ENCODE data around the gene JAG2. TPM values are rescaled to one million over a fixed set of nuclear protein-coding genes. Genes with fewer than 3 reads are reported as not detected.

The JAG2 gene
- total RNA-seq, 3 donors from 2014 or later: 4.2 to 15.4 (median 13.1) TPM

DNA sequence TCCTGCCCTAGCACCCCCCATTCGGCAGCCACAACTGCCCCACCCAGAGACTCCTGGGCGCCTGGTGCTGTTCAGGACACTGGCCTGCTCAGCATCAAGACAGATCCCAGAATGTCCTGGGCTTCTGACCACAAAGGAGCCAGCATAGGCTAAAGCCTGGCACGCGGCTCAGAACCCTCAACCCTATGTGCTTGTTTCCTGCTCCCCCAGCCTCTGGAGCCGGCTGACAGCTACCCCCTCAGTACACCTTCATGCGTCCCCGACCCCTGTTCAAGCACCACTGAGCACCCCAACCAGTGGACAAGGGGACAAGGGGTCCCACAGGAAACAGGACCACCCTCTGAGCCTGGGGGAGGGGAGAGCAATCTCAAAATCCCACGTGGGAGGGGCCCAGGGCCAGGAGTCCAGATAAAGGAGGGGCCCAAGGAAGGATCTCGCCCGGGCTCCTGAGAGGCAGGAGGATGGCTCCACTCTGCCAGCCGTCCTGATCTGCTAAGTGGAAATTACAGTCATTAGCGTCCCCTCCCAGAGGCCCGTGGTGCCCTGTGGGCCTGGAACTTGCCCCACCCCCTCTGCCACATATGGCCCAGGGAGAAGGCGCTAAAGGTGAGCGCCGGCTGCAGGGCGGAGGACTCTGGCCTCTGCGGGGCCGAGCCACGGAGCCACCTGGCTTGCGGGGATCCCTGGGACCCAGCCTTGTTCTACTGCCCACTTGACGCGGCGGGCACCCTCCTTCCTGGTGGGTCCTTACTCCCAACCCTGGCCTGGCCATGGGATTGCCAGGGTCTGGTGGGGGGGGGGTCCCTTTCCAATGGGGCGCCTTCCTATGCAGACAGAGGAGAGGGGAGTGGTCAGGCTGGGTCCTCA lies 76.2 kb downstream of the JAG2 start:
- no peak for TF ChIP-seq POLR2A (IDR thresholded peaks at IDR 0.05)
- TF ChIP-seq, protein P1, sequence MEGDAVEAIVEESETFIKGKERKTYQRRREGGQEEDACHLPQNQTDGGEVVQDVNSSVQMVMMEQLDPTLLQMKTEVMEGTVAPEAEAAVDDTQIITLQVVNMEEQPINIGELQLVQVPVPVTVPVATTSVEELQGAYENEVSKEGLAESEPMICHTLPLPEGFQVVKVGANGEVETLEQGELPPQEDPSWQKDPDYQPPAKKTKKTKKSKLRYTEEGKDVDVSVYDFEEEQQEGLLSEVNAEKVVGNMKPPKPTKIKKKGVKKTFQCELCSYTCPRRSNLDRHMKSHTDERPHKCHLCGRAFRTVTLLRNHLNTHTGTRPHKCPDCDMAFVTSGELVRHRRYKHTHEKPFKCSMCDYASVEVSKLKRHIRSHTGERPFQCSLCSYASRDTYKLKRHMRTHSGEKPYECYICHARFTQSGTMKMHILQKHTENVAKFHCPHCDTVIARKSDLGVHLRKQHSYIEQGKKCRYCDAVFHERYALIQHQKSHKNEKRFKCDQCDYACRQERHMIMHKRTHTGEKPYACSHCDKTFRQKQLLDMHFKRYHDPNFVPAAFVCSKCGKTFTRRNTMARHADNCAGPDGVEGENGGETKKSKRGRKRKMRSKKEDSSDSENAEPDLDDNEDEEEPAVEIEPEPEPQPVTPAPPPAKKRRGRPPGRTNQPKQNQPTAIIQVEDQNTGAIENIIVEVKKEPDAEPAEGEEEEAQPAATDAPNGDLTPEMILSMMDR (IDR thresholded peaks at IDR 0.05): no peak
- no peak for TF ChIP-seq POLR2AphosphoS5 (IDR thresholded peaks at IDR 0.05)
- H3K9me3 ChIP-seq: no peaks in the 10 kb centered on the region
- DNase-seq (ENCODE audit: low spot score in 2 of 2): peak; percentile 43 to 51
- H3K4me1 ChIP-seq: peaks cover 32 to 39% of the 10 kb centered on the region in 2 donors
- peak overlapping the region; percentile 54 to 91 (median 70) for H3K4me3 ChIP-seq
- H3K27me3 ChIP-seq: no peaks in the 10 kb centered on the region
- H3K27ac ChIP-seq: peak overlapping the region; percentile 87 to 97
- intact Hi-C loops (cut with DNase I; ENCODE audit: low total_unique reads): loop anchor here (5.0 kb wide), 1 partner anchor 75 kb away; the partner anchor contains the start of gene JAG2
- H3K36me3 ChIP-seq: no peaks in the 10 kb centered on the region

GRCh38 chr14:105091517-105092170 lies 76.9 kb downstream of the JAG2 start:
- TF ChIP-seq POLR2AphosphoS5 (IDR thresholded peaks at IDR 0.05): peak; percentile 72 to 89 (median 72)
- no peak for TF ChIP-seq POLR2A (IDR thresholded peaks at IDR 0.05)
- Histone ChIP-seq H3K36me3 (no peaks in the 10 kb centered on the region), H3K9me3 (no peaks in the 10 kb centered on the region), H3K27ac (peak overlapping the region; percentile 87 to 97), H3K4me3 (peak overlapping the region in 2 of 3 donors; percentile 70 to 91), H3K4me1 (peaks cover 34 to 39% of the 10 kb centered on the region in 2 donors), H3K27me3 (no peaks in the 10 kb centered on the region)
- intact Hi-C loops (cut with DNase I; ENCODE audit: low total_unique reads): loop anchor here (5.0 kb wide), 1 partner anchor 76 kb away; the partner anchor contains the start of gene JAG2
- DNase-seq (ENCODE audit: low spot score in 2 of 2): peak; percentile 86 to 94

DNA sequence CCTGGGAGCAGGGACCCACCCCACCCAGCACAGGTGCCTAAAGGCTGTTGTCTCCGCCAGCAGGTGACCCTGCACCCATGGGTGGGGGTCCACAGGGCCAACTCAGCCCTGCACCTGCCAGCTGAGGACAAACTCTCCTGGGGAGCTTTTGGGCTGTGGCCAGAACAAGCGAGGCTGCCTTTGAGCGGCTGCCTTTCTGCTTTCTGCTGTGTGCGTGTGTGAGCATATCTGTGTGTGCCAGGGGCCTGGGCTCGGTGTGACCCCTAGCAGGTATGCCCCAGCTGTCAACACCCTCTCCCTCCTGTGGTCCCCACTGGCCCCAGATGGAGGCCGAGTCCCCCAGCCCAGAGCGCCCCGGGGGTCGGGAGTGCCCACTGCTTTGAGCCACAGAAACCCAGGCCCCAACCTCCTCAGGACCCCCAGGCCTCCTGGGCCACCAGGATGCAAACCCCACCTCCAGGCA lies 77.5 kb downstream of the JAG2 start:
- DNase-seq (ENCODE audit: low spot score in 2 of 2): peak; percentile 47 to 54
- peaks cover 34 to 39% of the 10 kb centered on the region in 2 donors for H3K4me1 ChIP-seq
- peak overlapping the region; percentile 87 to 97 for H3K27ac ChIP-seq

More for the DNA sequence above, 77.5 kb downstream of the JAG2 start:
- Histone ChIP-seq H3K36me3 (no peaks in the 10 kb centered on the region), H3K27me3 (no peaks in the 10 kb centered on the region), H3K9me3 (no peaks in the 10 kb centered on the region), H3K4me3 (peak overlapping the region in 1 of 3 donors; percentile 91)
- intact Hi-C loops (cut with DNase I; ENCODE audit: low total_unique reads): loop anchor here (5.0 kb wide), 1 partner anchor 76 kb away; the partner anchor contains the start of gene JAG2
- TF ChIP-seq POLR2AphosphoS5 (IDR thresholded peaks at IDR 0.05): no peak
- TF ChIP-seq POLR2A (IDR thresholded peaks at IDR 0.05): no peak
- TF ChIP-seq, protein P1 (IDR thresholded peaks at IDR 0.05): no peak

Other genes with a start within 250 kb of the JAG2 start
- 1 to 10 TPM in 1 of 3 donors, under 1 TPM in 1, not detected in 1; 0.33 to 4.0 TPM for gene PLD4, start 243.9 kb downstream of the JAG2 start, total RNA-seq
- gene AHNAK2, start 190.4 kb downstream of the JAG2 start, total RNA-seq: 10 to 100 TPM; 15.1 to 46.7 (median 19.3) TPM
- 10 to 100 TPM in 1 of 3 donors, 1 to 10 TPM in 2; 4.5 to 17.0 (median 8.8) TPM for gene CLBA1, start 183.0 kb downstream of the JAG2 start, total RNA-seq
- gene CDCA4, start 147.7 kb downstream of the JAG2 start, total RNA-seq: 10 to 100 TPM in 2 of 3 donors, 1 to 10 TPM in 1; 5.1 to 10.4 (median 10.2) TPM
- gene GPR132, start 103.3 kb downstream of the JAG2 start, total RNA-seq: 1 to 10 TPM; 1.3 to 2.9 (median 1.8) TPM
- 10 to 100 TPM; 13.6 to 14.9 (median 14.1) TPM for gene NUDT14, start 12.5 kb upstream of the JAG2 start, total RNA-seq
- 10 to 100 TPM; 37.0 to 86.1 (median 41.0) TPM for gene BTBD6, start 79.8 kb upstream of the JAG2 start, total RNA-seq
- 10 to 100 TPM; 30.2 to 45.6 (median 38.6) TPM for gene BRF1, start 132.2 kb upstream of the JAG2 start, total RNA-seq
- gene PACS2, start 146.0 kb upstream of the JAG2 start, total RNA-seq: 10 to 100 TPM; 46.0 to 70.9 (median 67.8) TPM
- under 1 TPM; 0.33 to 0.64 (median 0.59) TPM for gene TEX22, start 229.8 kb upstream of the JAG2 start, total RNA-seq

Measured in breast epithelium (tissue), 4 donors.